Heart left ventricle (tissue), 16 donors: ENCODE results near the gene SCN4A. TPM values are rescaled to one million over a fixed set of nuclear protein-coding genes. Genes with fewer than 3 reads are reported as not detected.

ENCODE experiments used
- ATAC-seq, 4 donors: fragments of 200-7000 bp; cut with Tn5 transposase; one replicate each; pipeline ENCODE4 v1.9.1; 2020 to 2022; ENCODE audit warnings: moderate library complexity in 4 of 4, mild to moderate bottlenecking in 3 of 4, moderate number of reproducible peaks in 1 of 4
- DNase-seq, 5 donors: peaks; one replicate each; pipeline ENCODE4 v3.0.0-alpha.2; 2020
- H3K27ac ChIP-seq, 12 donors: fragments of 200-600 bp; sonication (generic) in 4 of 12; one replicate each; pipeline versions ENCODE4 v1.5.0 to v1.8.0; 2016 to 2022; ENCODE audit warnings: mild to moderate bottlenecking in 2 of 12
- H3K27me3 ChIP-seq, 9 donors: fragments of 200-600 bp; sonication (generic) in 2 of 9; one replicate each; pipeline versions ENCODE4 v1.5.1 to v1.8.0; 2016 to 2022; ENCODE audit warnings: mild to moderate bottlenecking in 3 of 9
- H3K36me3 ChIP-seq, 9 donors: fragments of 200-600 bp; sonication (generic) in 2 of 9; one replicate each; pipeline versions ENCODE4 v1.5.0 to v1.8.0; 2018 to 2022; ENCODE audit warnings: mild to moderate bottlenecking in 2 of 9
- H3K4me1 ChIP-seq, 12 donors: fragments of 200-600 bp; sonication (generic) in 4 of 12; one replicate each; pipeline versions ENCODE4 v1.5.0 to v1.8.0; 2016 to 2022; ENCODE audit warnings: mild to moderate bottlenecking in 3 of 12
- H3K4me3 ChIP-seq, 12 donors: fragments of 200-600 bp; sonication (generic) in 4 of 12; one replicate each; pipeline versions ENCODE4 v1.5.0 to v1.8.0; 2017 to 2022; ENCODE audit warnings: mild to moderate bottlenecking in 9 of 12, moderate library complexity in 4 of 12
- H3K9me3 ChIP-seq, 12 donors: fragments of 200-600 bp; sonication (generic) in 4 of 12; one replicate each; pipeline versions ENCODE4 v1.5.0 to v1.8.0; 2016 to 2022; ENCODE audit warnings: mild to moderate bottlenecking in 1 of 12
- POLR2A ChIP-seq, 2 donors: fragments of 450-650 bp; IDR thresholded peaks; one replicate each; pipeline ENCODE4 v1.6.1; 2017; ENCODE audit warnings: antibody characterized with exemption in 2 of 2, mild to moderate bottlenecking in 2 of 2, moderate library complexity in 2 of 2
- WGBS, 4 donors: extraction: QIAGEN DNeasy Blood & Tissue Kit in 2 of 4; methylation state at CpG; one replicate each; pipeline versions ENCODE4 v1.1.5 to v1.1.7; 2013 to 2018; 5-methylcytosine and 5-hydroxymethylcytosine counted together
- intact Hi-C, 10 donors: fragments of 100-400 bp; cut with DNase I; formaldehyde crosslinking; loops; one replicate each; pipeline versions ENCODE4 v1.11.1 to v1.14.2; 2022
- polyA plus RNA-seq, 2 donors: library from polyadenylated mRNA; stranded (reverse); fragments of 200-250 nt; gene quantifications; one replicate each; pipeline ENCODE4 v1.2.3, GENCODE V29; 2013
- total RNA-seq, 9 donors: library from RNA; depleted of rRNA in 2 of 9; stranded (reverse); fragments of >200 nt in 2 of 9; fragmentation: NEBNext Ultra II Directional in 3 of 9; extraction: Animal tissue kit (Norgen Biotek cat#: 25700) in 3 of 9; gene quantifications; one replicate each; pipeline versions ENCODE4 v1.1.0 to v1.2.4, GENCODE V29; 2016 to 2023
- TF ChIP-seq, protein P1 (sequence below), 12 donors: fragments of 200-600 bp; sonication (generic) in 4 of 12; IDR thresholded peaks; one replicate each; pipeline versions ENCODE4 v1.5.0 to v1.8.0; 2018 to 2022; ENCODE audit warnings: antibody characterized with exemption in 12 of 12, mild to moderate bottlenecking in 5 of 12
- donor health status: ischemic (EF 13 %, LVEDD 7.1; RV severe dilation, severe dysfunction).
- donor health status: healthy with polysubstance abuse.
- donor health status: DM: no; HTN: yes; CAD: no.
- donor health status: DM: no; HTN: no; CAD: no.
- donor health status: ischemic (EF 25% LVEDD 6.9; RV normal size, moderate dysfunction).
- donor health status: ischemic (EF 25% LVEDD 5.7; RV mildly dilated, moderate dysfunction).
- donor health status: healthy.
- donor health status: DM: yes; HTN: yes; CAD: no.
- donor health status: ischemic (EF 35%, LVEDD 5.7; RV mildly dilated, moderate dysfunction).
- donor health status: nonischemic (EF 11% LVEDD 7.7; RV severe dilation, severe dysfunction).
- donor health status: DM: yes; HTN: yes; CAD: no.
- donor health status: PGD.
- donor health status: ischemic (EF 29% LVEDD 5.4; RV normal size, mild dysfunction).
- donor health status: nonischemic (EF 23%, LVEDD 6.1; RV moderate dilation, normal function).

SCN4A gene
- total and polyA plus RNA-seq, 11 donors, result 0.33 to 2.1 (median 0.67) TPM

DNA sequence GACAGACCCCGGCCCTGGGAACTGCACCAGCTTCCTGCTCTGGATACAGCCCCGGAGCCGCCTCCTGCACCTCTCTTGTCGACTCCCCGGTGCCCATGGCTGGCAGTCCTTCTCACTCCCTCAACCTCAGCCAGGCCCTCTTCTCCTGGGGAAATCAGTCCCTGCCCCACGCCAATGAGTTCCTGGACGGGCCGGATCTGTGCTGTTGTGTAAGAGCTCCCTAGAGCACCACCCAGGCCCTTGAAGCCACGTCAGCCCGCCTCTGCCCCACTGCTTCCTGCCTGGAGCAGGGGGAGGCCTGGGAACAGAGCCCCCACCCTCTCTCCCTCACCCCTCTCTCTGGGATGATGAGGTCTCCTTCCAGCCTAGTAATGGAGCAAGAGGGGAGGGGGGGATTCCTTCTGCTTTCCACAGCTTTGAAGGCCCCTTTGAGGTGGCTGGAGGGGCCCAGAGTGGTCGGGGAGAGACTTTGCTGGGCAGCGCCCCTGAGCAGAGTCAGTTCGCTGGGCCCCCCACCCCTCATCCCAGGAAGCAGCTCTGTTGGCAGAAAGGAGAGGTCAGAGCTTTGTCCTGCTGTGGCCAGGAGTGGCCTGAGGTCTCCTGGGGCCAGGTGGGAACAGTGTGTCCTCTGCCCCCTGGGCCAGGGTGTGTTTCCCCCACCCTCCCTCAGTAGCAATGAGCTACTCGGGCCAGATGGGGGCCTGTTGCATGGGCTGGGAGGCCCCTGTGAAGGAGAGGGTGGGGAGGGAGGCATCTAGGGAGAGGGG, 29.2 kb upstream of the SCN4A start:
- Histone ChIP-seq H3K4me3 (no peak overlapping the region), H3K4me1 (peaks cover 3 to 70% (median 36%) of the 10 kb centered on the region in 12 donors), H3K9me3 (no peaks in the 10 kb centered on the region), H3K36me3 (peaks cover 0 to 25% (median 10%) of the 10 kb centered on the region in 9 donors), H3K27me3 (peaks cover 0 to 28% (median 12%) of the 10 kb centered on the region in 9 donors), H3K27ac (peak overlapping the region; percentile 66 to 92 (median 76))
- intact Hi-C loops, result no loop called here
- TF ChIP-seq, protein P1, sequence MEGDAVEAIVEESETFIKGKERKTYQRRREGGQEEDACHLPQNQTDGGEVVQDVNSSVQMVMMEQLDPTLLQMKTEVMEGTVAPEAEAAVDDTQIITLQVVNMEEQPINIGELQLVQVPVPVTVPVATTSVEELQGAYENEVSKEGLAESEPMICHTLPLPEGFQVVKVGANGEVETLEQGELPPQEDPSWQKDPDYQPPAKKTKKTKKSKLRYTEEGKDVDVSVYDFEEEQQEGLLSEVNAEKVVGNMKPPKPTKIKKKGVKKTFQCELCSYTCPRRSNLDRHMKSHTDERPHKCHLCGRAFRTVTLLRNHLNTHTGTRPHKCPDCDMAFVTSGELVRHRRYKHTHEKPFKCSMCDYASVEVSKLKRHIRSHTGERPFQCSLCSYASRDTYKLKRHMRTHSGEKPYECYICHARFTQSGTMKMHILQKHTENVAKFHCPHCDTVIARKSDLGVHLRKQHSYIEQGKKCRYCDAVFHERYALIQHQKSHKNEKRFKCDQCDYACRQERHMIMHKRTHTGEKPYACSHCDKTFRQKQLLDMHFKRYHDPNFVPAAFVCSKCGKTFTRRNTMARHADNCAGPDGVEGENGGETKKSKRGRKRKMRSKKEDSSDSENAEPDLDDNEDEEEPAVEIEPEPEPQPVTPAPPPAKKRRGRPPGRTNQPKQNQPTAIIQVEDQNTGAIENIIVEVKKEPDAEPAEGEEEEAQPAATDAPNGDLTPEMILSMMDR (IDR thresholded peaks at IDR 0.05), result no peak
- TF ChIP-seq POLR2A (IDR thresholded peaks at IDR 0.05), result peak in 1 of 2 donors; percentile 6
- peak; percentile 66 to 83 (median 71) for DNase-seq
- 56 to 70% (median 64%) methylated on average over 10 to 14 of the region's 14 CpGs for WGBS, 4 donors
- ATAC-seq, result peak; percentile 32 to 81 (median 71)

DNA sequence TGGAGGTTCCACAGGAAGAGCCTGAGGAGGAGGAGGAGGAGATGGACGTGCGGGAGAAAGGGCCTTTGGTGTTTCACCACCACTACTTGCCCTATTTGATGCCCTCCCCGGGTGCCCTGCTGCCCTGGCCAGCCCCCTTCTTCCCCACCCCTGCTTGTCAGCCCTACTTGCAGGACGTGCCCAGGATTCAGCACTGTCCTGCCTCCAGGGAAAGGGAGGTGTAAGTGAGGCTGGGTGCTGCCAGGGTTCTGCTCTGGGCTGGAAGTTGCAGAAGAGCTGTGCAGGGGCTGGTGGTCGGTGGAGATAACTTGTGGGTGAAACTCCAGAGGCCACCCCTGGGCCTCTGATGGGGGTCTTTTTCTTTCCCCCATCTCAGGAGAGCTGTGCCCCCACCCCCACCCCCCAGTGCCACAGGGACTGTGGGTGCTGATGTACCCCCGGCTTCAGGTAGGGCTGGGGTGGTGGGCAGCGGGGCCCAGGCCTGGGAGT, 28.4 kb upstream of the SCN4A start:
- Histone ChIP-seq H3K27me3 (peaks cover 0 to 28% (median 12%) of the 10 kb centered on the region in 9 donors), H3K27ac (peak overlapping the region; percentile 66 to 92 (median 76)), H3K4me1 (peaks cover 3 to 62% (median 32%) of the 10 kb centered on the region in 12 donors), H3K4me3 (no peak overlapping the region), H3K36me3 (peaks cover 0 to 25% (median 10%) of the 10 kb centered on the region in 9 donors), H3K9me3 (no peaks in the 10 kb centered on the region)
- peak in 1 of 5 donors; percentile 51 for DNase-seq
- 78 to 81% (median 79%) methylated on average over 5 to 7 of the region's 7 CpGs for WGBS, 4 donors
- TF ChIP-seq POLR2A (IDR thresholded peaks at IDR 0.05), result no peak
- TF ChIP-seq, protein P1 (IDR thresholded peaks at IDR 0.05), result no peak
- intact Hi-C loops, result no loop called here
- no peak for ATAC-seq

DNA sequence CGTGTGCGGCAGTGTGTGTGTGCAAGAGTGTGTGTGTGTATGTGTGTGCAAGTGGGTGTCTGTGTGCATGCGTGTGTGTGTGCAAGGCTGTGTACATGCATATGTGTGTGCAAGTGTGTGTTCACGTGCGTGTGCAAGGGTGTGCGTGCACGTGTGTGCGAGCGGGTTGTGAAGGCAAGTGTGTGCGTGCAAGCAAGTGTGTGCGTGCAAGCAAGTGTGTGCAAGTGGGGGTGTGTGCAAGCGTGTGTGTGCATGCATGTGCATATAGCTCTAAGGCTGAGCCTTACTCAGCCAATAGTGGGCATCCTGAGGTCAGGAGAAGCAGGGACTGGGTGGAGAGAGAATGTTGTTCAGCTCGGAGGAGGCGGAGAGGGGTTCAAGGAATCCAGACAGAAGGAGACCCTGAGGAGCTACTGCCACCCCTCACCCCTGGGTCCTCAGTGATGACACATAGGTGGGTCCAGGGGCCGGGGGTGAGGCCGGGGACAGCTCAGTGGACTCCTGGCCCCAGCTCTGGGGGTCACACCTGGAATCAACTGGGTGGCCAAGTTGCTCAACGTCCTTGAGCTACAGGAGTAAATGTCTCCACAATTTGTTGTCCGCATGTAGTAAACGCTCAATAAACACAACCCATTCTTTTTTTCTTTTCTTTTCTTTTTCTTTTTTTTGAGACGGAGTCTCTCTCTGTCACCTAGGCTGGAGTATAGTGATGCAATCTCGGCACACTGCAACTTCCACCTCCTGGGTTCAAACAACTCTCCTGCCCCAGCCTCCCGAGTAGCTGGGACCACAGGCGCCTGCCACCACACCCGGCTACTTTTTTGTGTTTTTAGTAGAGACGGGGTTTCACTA, 27.2 kb upstream of the SCN4A start:
- intact Hi-C loops, result loop anchor here in 1 of 10 donors (1.0 kb wide), 1 partner anchor 17 kb away; no protein-coding TSS in a partner anchor
- Histone ChIP-seq H3K27ac (peak overlapping the region in 2 of 12 donors; percentile 71 to 92), H3K36me3 (peaks cover 0 to 23% (median 10%) of the 10 kb centered on the region in 9 donors), H3K4me3 (no peak overlapping the region), H3K27me3 (peaks cover 0 to 28% (median 12%) of the 10 kb centered on the region in 9 donors), H3K4me1 (peaks cover 3 to 53% (median 25%) of the 10 kb centered on the region in 12 donors), H3K9me3 (no peaks in the 10 kb centered on the region)
- DNase-seq, result peak in 1 of 5 donors; percentile 30
- no peak for ATAC-seq
- 81 to 87% (median 84%) methylated on average over 25 of the region's 25 CpGs for WGBS, 4 donors
- TF ChIP-seq POLR2A (IDR thresholded peaks at IDR 0.05), result no peak
- TF ChIP-seq, protein P1 (IDR thresholded peaks at IDR 0.05), result no peak
